ENCODE data around the gene SAP30BP.
A peak's percentile ranks its signal among the peaks of the same experiment; 100 is the strongest.

Gene SAP30BP

DNA sequence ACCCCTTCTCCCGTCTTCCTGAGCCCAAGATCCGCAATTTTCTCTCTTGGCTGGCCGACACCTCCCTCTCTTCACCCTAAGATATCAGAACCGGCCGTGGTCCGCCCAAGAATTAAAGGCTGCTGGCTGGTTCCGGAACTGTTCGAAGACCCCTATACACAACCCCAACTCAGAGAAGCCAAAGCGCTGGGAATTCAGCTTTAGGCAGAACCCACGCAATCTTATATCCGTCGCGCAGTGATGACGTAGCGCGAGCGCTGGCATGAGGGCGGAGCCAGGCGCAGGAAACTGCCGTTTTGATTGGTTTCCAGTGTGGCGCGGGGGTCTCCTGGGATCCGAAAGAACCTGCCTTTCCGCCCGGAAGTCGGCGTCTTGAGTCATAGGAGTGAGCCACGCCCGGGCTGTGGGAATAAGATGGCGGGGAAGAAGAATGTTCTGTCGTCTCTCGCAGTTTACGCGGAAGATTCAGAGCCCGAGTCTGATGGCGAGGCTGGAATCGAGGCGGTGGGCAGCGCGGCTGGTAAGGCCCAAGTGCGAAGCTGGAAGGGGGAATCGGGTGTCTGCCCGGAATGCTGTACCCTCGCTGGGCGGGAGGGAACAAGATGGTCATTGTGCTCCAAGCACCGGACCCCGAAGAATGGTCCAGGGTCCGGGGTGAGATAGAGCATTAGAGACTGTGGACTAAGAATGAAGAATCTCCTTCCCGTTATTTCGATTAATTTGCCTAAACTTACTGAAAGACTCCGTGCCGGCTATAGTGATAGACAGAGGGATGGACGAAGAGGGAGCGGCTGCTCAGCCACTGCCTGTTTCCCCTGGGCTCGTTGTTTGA, at the start of gene SAP30BP, which contains the start of gene RECQL5:
SAP30BP (plus strand) TSS at position 380 of the 832 bp plus-strand sequence; CDS start at position 415, 35 bp downstream.
RECQL5 (minus strand) TSS at position 196 of the 832 bp plus-strand sequence. CDS start 597 bp downstream, outside the sequence.
- peak; percentile 98 for DNase-seq

DNA sequence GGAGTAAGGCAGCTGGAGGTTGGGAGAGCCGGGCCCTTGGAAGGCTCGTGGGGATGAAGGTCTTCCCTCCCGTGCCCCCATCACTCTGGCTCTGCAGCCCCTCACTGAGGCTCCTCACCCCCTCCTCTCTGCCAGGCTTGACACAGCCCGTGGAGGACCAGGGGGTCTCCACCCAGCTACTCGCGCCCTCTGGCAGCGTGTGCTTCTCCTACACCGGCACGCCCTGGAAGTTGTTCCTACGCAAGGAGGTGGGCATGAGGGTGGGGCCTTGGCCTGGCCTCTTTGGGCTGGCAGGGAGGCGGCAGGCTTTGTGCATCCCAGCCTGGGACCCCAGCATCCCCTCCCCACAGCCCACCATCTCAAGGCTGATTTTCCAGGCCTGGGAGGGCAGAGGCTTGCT, 49.5 kb upstream of the SAP30BP start:
- no peak for DNase-seq

DNA sequence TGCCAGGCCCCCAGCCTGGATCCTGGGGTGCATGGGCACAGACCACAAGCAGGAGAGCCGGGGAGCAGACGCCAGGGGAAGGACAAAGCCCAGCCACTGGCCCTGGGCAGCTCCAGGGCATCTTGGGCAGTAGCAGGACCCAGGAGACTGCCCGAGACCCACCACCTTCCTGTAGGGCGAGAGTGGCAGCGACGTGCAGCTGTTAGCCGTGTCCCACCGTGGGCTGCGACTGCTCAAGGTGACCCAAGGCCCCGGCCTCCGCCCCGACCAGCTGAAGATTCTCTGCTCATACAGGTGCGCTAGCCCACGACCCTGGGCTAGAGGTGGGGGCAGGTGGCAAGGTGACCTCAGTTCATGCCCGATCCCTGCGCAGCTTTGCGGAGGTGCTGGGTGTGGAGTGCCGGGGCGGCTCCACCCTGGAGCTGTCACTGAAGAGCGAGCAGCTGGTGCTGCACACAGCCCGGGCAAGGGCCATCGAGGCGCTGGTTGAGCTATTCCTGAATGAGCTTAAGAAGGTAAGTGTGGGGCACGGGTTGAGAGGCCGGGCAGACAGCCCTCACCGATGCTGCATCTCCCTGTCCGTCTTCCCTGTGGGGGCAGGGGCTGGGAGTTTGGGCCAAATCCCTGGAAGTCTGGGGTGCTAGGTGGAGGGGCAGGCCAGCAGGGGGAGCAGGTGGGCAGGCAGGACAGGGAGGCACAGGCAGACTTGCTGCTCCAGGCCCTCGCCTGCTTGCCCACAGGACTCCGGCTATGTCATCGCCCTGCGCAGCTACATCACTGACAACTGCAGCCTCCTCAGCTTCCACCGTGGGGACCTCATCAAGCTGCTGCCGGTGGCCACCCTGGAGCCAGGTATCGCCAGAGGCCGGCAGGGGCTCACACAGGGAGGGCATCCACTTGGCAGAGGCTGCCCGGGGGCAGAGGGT, 47.4 kb upstream of the SAP30BP start:
- no peak for DNase-seq

GRCh38 chr17:75621489-75621888, 45.6 kb upstream of the SAP30BP start:
- DNase-seq, result no peak

DNA sequence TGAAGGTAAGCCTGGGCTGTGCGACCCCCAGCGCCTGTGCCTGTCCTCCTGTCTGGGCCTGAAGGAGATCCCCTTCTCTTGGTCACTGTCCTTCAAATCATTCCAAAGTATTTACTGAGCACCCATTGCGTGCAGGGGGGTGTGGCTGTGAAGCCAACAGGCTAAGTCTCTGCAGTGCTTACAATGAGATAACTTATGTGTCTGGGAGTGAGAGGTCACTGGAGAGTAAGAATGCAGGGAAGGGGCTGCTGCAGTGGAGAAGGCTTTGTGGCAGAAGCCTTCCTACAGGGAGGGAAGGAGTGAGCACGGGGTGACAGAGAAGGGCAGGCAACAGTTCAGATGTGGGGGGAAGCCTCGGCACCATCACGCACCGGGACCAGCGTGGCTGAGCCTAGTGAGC, 45.1 kb upstream of the SAP30BP start:
- no peak for DNase-seq

DNA sequence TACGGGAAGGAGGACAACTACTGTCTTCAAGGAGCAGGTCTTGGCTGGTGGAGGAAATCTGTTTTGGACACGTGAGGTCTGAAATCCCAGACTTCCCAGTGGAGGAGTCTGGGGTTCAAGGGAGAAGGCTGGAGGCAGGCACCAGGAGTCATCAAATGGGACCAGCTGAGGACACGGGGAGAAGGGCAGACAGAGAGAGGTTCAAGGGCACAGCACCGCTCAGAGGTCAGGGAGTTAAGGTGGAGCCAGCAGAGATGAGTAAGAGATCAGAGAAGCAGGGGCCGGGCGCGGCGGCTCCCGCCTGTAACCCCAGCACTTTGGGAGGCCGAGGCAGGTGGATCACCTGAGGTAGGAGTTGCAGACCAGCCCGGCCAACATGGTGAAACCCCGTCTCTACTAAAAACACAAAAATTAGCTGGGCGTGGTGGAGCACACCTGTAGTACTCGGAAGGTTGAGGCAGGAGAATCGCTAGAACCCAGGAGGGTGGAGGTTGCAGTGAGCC, 44.3 kb upstream of the SAP30BP start:
- DNase-seq, result no peak

DNA sequence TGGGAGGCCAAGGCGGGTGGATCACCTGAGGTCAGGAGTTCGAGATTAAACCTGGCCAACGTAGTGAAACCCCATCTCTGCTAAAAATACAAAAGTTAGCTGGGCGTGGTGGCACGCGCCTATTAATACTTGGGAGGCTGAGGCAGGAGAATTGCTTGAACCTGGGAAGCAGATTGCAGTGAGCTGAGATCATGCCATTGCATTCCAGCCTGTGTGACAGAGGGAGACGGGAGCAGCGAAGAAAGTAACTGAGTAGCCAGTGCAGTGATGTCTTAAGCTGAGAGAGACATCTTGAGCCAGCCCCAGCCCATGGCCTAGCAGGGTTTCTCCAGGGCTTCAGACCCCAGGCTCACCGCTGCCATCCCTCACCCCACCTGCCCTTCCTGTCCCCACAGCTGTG, 43.8 kb upstream of the SAP30BP start:
- DNase-seq, result no peak

GRCh38 chr17:75624021-75624420, 43.1 kb upstream of the SAP30BP start:
- DNase-seq, result no peak

GRCh38 chr17:75624714-75625345, 42.3 kb upstream of the SAP30BP start:
- no peak for DNase-seq

DNA sequence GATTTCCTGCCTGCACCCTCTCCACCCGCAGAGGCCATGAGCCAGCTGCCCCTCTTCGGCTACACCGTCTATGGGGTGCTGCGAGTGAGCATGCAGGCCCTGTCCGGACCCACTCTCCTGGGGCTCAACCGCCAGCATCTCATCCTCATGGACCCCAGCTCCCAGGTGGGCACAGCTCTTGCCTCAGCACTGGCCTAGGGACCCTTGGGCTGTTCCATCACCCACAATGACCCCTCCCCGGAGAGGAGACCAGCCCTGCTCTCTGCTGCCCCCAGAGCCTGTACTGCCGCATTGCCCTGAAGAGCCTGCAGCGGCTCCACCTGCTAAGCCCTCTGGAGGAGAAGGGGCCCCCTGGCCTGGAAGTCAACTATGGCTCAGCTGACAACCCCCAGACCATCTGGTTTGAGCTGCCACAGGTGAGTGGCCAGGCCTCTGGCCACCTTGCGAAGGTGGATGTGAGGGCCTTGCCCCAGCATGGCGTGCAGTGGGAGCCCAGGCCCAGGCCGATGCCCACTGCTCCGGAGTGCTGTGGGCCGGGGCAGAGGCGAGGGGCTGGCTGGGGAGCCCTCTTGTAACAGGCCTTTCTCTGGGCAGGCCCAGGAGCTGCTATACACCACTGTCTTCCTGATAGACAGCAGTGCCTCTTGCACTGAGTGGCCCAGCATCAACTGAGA, 41.2 kb upstream of the SAP30BP start:
- DNase-seq, result no peak

- DNase-seq, result no peak
These were observed 40.6 kb upstream of the SAP30BP start for GRCh38 chr17:75626496-75627038.

DNA sequence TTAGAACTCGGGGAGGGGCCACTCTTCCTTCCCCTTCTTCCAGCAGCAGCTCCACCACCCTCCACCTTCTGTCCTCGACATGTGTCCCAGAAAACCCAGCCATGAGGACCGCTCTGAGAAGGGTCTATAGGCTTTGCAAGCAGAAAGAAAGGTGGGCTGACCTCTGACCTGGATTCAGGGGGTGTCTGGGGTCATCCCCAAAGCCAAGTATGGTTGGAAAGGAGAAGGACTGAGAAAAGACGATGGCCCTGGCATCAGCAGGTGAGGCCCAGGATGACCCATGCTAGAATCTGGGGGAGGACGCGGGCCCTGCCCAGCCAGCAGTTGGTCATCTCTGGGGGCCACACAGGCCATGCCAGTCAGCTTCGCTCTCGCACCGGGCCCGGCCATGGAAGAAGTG, 40.0 kb upstream of the SAP30BP start:
- no peak for DNase-seq

DNA sequence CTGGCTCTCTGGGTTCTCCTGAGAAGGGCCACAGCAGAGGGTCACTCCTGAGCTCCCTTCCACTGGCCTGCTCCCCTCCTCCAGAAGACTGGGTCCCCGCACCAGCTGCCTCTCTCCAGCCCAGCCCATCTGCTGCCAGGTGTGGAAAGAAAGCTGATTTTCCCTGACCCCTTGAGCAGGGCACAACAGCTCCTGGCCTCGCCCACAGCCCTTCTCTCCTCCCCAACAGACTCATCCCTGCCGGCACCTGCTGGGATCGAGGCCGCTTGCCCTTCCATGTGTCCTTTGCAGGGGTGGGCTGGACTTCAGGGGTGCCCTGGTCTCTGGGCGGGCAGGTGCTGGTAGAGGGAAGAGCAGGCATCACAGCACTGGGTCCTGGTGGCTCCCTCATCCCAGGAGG, 38.7 kb upstream of the SAP30BP start:
- no peak for DNase-seq

DNA sequence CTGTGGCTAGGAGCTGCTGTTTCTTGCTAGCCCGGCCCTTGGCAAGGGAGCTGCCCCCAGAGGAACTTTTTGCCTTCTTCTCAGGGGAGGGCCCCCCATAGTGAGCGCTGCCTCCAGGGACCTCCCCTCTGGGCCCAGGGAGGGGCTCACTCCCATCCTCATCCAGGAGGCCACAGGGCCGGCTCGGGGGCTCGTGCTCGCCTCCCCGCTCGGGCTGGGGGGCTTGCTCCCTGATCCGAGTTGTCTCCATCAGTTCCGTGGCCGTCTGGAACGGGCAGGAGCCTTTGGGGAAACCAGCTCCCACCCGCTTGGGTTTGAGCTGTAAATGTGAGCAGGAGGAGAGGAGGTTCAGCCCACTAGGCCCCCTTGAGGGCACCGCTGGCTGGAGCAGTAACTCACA, 38.0 kb upstream of the SAP30BP start:
- no peak for DNase-seq

DNA sequence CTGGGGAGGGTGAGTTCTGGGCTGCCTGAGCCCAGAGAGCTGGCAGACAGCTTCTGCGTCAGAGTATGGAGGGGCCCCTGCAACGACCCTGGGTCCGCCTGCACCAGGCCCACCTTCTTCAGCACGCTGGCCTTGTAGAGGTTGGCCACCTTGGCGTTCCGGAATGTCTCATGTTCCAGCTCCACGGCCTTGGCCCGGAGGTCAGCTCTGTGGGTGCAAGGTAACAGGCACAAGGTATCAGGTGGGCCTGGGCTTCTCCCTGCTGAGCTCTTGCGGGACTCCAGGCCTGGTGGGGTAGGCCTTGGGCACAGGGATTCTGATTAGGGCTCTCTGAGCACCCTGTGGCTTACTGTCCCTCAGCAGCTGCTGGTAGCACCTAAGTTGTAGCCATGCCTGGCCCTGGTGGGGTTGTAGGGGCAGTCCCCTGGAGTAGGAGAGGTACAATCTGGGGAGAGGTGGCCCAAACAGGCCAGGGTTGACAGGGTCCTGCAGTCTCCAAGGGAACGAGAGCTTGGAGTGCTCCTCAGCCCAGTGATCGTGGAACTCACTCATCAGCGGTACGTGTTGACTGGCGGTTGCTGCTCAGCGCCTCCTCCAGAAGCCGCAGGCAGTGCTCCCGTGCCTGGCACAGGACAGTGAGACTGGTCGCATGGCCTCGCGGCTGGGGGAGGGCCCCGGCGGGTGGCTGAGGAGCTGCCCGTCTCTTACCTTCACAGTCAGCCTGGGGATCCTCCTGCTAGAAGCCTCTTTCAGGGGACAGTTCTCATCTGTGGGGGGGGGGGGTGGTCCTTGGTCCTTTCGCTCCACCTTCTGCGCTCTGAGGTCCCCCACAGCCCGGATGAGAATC, 36.8 kb upstream of the SAP30BP start:
- no peak for DNase-seq

GRCh38 chr17:75631353-75631752, 35.8 kb upstream of the SAP30BP start:
- no peak for DNase-seq

DNA sequence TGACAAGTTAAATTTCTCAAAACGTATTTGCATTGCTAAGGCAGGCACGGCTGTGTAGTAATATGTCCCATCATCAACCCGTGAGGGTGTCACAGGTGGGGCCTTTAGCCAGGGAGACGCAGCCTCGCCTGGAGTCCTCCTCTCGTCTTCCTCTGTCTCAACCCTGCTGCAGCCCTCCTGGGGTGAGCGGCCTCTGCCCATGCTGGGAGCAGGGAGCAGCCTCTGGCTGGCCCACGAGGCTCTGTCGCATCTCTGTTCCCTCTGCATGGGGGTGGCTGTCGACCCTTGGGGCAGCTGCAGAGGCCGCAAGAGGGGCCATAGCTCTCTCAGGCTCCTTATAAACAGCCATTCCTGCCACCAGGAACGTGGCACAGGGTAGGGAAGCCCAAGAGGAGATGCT, 34.7 kb upstream of the SAP30BP start:
- DNase-seq, result no peak

DNA sequence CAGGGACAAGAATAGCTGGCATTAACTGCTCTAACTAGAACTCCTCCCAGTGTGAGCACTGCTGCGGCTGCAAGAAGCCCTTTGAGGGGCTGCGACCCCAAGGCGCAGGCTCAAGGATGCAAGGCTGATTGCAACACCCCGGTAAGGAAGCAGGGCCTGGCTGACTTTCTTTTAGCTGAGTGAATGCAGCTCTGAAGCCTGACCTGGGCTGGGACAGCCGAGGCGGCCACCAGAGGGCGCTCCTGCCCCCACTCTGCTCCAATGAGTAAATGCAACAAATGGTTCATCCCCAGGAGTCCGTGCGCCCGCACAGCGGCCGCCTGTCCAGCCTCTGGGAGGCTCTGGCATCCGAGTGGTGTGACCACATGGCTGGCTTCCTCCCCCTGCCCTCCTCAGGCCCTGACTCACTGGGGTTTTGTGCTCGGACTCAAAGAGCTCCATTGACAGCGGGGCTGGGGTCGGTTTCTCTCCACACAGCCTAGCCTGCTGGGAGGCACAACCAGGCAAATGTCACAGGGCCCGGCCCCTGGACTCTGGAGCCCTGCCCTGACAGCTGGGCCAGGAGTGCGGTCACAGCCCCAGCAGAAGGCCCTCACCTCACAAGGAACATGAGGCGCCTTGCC, 34.2 kb upstream of the SAP30BP start, which contains the start of gene SMIM5:
SMIM5 (plus strand) TSS at position 572 of the 623 bp plus-strand sequence. CDS start 6,768 bp downstream, outside the sequence.
- peak; percentile 85 for DNase-seq

- peak; percentile 64 for DNase-seq
These were observed 33.4 kb upstream of the SAP30BP start for GRCh38 chr17:75633486-75634375.

All from activated T-cell treated with anti-CD3 and anti-CD28 coated beads, Interleukin-2, amount 50 U/mL, for 1 hour (primary cell).